ENCODE measurements around the gene PSME2. TPM values are rescaled to one million over a fixed set of nuclear protein-coding genes. Genes with fewer than 3 reads are reported as not detected.

PSME2 gene
- total and polyA plus RNA-seq, 9 of the 15 experiments (the other 6 are each of a cell fraction or from before 2014, with no cell fraction given), result 111 to 579 (median 159) TPM

DNA sequence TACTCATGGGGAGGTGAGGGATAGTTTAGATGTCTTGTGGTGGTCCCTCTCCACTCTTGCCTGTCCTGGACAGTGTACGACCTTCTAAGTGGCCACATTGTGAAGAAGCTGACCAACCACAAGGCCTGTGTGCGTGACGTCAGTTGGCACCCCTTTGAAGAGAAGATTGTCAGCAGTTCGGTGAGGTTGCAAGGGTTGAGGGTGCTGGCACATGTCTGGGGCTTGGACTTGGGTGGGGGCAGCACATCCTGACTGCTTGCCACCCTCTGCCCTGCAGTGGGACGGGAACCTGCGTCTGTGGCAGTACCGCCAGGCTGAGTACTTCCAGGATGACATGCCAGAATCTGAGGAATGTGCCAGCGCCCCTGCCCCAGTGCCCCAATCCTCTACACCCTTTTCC, 23.5 kb downstream of the PSME2 start (continued):
- TF ChIP-seq, protein P1, sequence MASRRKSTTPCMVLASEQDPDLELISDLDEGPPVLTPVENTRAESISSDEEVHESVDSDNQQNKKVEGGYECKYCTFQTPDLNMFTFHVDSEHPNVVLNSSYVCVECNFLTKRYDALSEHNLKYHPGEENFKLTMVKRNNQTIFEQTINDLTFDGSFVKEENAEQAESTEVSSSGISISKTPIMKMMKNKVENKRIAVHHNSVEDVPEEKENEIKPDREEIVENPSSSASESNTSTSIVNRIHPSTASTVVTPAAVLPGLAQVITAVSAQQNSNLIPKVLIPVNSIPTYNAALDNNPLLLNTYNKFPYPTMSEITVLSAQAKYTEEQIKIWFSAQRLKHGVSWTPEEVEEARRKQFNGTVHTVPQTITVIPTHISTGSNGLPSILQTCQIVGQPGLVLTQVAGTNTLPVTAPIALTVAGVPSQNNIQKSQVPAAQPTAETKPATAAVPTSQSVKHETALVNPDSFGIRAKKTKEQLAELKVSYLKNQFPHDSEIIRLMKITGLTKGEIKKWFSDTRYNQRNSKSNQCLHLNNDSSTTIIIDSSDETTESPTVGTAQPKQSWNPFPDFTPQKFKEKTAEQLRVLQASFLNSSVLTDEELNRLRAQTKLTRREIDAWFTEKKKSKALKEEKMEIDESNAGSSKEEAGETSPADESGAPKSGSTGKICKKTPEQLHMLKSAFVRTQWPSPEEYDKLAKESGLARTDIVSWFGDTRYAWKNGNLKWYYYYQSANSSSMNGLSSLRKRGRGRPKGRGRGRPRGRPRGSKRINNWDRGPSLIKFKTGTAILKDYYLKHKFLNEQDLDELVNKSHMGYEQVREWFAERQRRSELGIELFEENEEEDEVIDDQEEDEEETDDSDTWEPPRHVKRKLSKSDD (conservative IDR thresholded peaks at IDR 0.05; ENCODE audit: low read length), result no peak
- TF ChIP-seq, protein P2, sequence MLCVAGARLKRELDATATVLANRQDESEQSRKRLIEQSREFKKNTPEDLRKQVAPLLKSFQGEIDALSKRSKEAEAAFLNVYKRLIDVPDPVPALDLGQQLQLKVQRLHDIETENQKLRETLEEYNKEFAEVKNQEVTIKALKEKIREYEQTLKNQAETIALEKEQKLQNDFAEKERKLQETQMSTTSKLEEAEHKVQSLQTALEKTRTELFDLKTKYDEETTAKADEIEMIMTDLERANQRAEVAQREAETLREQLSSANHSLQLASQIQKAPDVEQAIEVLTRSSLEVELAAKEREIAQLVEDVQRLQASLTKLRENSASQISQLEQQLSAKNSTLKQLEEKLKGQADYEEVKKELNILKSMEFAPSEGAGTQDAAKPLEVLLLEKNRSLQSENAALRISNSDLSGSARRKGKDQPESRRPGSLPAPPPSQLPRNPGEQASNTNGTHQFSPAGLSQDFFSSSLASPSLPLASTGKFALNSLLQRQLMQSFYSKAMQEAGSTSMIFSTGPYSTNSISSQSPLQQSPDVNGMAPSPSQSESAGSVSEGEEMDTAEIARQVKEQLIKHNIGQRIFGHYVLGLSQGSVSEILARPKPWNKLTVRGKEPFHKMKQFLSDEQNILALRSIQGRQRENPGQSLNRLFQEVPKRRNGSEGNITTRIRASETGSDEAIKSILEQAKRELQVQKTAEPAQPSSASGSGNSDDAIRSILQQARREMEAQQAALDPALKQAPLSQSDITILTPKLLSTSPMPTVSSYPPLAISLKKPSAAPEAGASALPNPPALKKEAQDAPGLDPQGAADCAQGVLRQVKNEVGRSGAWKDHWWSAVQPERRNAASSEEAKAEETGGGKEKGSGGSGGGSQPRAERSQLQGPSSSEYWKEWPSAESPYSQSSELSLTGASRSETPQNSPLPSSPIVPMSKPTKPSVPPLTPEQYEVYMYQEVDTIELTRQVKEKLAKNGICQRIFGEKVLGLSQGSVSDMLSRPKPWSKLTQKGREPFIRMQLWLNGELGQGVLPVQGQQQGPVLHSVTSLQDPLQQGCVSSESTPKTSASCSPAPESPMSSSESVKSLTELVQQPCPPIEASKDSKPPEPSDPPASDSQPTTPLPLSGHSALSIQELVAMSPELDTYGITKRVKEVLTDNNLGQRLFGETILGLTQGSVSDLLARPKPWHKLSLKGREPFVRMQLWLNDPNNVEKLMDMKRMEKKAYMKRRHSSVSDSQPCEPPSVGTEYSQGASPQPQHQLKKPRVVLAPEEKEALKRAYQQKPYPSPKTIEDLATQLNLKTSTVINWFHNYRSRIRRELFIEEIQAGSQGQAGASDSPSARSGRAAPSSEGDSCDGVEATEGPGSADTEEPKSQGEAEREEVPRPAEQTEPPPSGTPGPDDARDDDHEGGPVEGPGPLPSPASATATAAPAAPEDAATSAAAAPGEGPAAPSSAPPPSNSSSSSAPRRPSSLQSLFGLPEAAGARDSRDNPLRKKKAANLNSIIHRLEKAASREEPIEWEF (CRISPR knock-in tag; IDR thresholded peaks at IDR 0.05), result no peak
- TF ChIP-seq HNRNPL (IDR thresholded peaks at IDR 0.05; ENCODE audit: low read depth, low read length) (no peak), CBX3 (IDR thresholded peaks at IDR 0.05; ENCODE audit: borderline replicate concordance in 1 of 2, low read length in 2 of 2) (no peak), POU5F1 (IDR thresholded peaks at IDR 0.05; ENCODE audit: borderline replicate concordance, low read depth, low read length, partially characterized antibody) (no peak), E2F3 (CRISPR knock-in tag; IDR thresholded peaks at IDR 0.05) (no peak)

Measured in K562 (cell line).